Ascending aorta (tissue), 2 donors: ENCODE results near the gene PRIM1. TPM values are rescaled to one million over a fixed set of nuclear protein-coding genes. Genes with fewer than 3 reads are reported as not detected.
"Not testable (repeated sequence)": the region's sequence is repeated elsewhere in the genome, so short reads cannot be mapped to it uniquely, and the experiment has no call there.

Experiments used
- DNase-seq, 2 donors: peaks; one replicate each; pipeline ENCODE4 v3.0.0-alpha.2; 2019; ENCODE audit warnings: low spot score in 2 of 2
- H3K27ac ChIP-seq, 2 donors: fragments of 200-600 bp; sonication (generic); one replicate each; pipeline ENCODE4 v1.5.1; 2016 to 2017; ENCODE audit warnings: mild to moderate bottlenecking in 1 of 2
- H3K27me3 ChIP-seq: fragments of 200-600 bp; sonication (generic); one replicate; pipeline ENCODE4 v1.5.1; 2017
- H3K36me3 ChIP-seq, 2 donors: fragments of 200-600 bp; sonication (generic); one replicate each; pipeline ENCODE4 v1.5.1; 2016
- H3K4me1 ChIP-seq, 2 donors: fragments of 200-600 bp; sonication (generic); one replicate each; pipeline ENCODE4 v1.5.1; 2016 to 2017; ENCODE audit warnings: mild to moderate bottlenecking in 1 of 2
- H3K4me3 ChIP-seq, 2 donors: fragments of 200-600 bp; sonication (generic); one replicate each; pipeline ENCODE4 v1.5.1; 2016 to 2017; ENCODE audit warnings: mild to moderate bottlenecking in 1 of 2
- H3K9me3 ChIP-seq, 2 donors: fragments of 200-600 bp; sonication (generic); one replicate each; pipeline ENCODE4 v1.5.1; 2016
- intact Hi-C: fragments of 100-400 bp; cut with DNase I; formaldehyde crosslinking; loops from one replicate; pipeline ENCODE4 v1.15.1; 2023
- total RNA-seq: library from RNA; depleted of rRNA; stranded (reverse); fragments of >200 nt; gene quantifications from one replicate; pipeline ENCODE4 v1.1.0, GENCODE V29; 2016
- TF ChIP-seq, protein P1 (sequence below), 3 experiments: fragments of 200-600 bp in 2 of 3; fragments of 450-650 bp in 1 of 3; sonication (generic) in 2 of 3; IDR thresholded peaks; one replicate each; pipeline ENCODE4 v1.5.1; 2016 to 2019; ENCODE audit warnings: antibody characterized with exemption in 3 of 3, mild to moderate bottlenecking in 1 of 3, moderate library complexity in 1 of 3

The PRIM1 gene
- 20.9 TPM for total RNA-seq

DNA sequence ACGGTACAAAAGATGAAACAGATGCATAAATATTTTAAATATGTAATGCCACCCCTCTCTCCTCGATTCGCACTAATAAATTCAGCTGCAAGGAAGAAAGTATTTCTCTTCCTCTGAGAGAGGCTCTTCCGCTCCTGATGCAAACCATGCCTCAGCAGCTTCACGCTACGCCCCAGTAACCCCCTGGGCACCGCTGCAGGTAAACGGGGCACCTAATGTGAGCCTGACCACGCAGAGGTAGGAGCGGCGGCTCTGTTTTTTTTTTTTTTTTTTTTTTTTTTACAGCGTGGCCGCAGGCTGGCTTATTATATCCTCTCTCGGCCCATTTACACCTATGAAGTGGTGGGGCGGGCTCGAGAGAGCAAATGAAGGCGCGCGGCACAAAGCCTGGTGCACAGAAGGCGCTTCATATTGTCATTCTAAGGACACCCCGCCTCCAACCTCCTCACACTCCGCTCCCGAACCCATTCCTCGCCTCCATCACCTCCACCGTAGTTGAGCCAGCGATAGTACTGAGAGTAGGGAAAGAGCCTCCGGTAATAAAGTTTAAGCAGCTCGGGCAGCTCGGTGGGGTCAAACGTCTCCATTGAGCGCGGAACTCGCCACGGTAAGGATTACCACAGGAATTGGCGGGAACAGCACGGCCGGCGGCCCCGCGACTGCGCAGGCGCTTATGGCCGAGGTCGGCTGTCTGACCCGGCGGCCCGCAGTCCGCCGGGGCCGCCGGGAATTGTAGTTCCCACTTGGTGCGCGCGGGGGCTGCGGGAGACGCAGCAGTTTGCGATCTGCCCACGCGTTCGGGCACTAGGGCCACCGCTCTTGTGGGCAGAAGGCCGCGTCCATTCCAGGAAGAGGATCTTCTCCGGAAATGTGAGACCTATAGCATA is at the start of gene PRIM1:
Gene PRIM1, minus strand, starts transcription at position 612 of the 887 bp plus-strand sequence. Its CDS starts 25 bp downstream, at position 587.
- Histone ChIP-seq H3K36me3 (no peaks in the 10 kb centered on the region), H3K4me1 (no peaks in the 10 kb centered on the region), H3K27ac (no peak within 1 kb of the TSS), H3K4me3 (peak within 1 kb of the TSS; percentile 74 to 80), H3K27me3 (no peaks in the 10 kb centered on the region), H3K9me3 (no peaks in the 10 kb centered on the region)
- intact Hi-C loops, result loop anchor here (2.0 to 5.0 kb wide), 2 partner anchors 27 to 485 kb away; partner anchors contain the start of gene NACA
- DNase-seq, result peak; percentile 18 to 90
- TF ChIP-seq, protein P1, sequence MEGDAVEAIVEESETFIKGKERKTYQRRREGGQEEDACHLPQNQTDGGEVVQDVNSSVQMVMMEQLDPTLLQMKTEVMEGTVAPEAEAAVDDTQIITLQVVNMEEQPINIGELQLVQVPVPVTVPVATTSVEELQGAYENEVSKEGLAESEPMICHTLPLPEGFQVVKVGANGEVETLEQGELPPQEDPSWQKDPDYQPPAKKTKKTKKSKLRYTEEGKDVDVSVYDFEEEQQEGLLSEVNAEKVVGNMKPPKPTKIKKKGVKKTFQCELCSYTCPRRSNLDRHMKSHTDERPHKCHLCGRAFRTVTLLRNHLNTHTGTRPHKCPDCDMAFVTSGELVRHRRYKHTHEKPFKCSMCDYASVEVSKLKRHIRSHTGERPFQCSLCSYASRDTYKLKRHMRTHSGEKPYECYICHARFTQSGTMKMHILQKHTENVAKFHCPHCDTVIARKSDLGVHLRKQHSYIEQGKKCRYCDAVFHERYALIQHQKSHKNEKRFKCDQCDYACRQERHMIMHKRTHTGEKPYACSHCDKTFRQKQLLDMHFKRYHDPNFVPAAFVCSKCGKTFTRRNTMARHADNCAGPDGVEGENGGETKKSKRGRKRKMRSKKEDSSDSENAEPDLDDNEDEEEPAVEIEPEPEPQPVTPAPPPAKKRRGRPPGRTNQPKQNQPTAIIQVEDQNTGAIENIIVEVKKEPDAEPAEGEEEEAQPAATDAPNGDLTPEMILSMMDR (IDR thresholded peaks at IDR 0.05), result peak in 2 of 3 experiments; percentile 14 to 22

DNA sequence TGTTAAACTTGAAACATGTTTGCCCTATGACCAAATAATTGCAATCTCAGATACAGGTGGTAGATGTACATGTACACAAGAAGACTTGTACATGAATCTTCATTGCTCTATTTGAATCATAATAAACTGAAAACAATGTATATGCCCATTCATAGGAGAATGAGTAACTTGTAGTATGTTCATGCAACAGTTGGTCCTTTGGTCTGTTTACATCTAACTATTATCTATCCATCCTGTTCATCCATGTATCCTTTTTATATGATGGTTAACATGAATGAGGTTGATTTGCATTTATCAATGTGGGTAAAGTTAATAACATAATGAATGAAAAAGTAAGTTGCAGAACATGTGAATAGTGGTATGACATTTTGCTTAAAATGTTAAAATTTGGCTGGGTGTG is 48.1 kb upstream of the PRIM1 start:
- Histone ChIP-seq H3K27ac (no peak overlapping the region), H3K27me3 (no peaks in the 10 kb centered on the region), H3K4me3 (no peak overlapping the region), H3K4me1 (peaks cover 0 to 7% of the 10 kb centered on the region in 2 donors), H3K9me3 (no peaks in the 10 kb centered on the region), H3K36me3 (no peaks in the 10 kb centered on the region)
- TF ChIP-seq, protein P1 (IDR thresholded peaks at IDR 0.05), result no peak
- intact Hi-C loops, result no loop called here
- DNase-seq, result no peak

DNA sequence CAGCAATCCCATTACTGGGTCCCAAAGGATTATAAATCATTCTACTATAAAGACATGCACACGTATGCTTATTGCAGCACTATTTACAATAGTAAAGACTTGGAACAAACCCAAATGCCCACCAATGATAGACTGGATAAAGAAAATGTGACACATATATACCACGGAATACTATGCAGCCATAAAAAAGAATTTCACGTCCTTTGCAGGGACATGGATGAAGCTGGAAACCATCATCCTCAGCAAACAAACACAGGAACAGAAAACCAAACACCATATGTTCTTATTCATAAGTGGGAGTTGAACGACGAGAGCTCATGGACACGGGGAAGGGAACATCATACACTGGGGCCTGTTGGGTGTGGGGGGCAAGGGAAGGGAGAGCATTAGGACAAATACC is 47.2 kb upstream of the PRIM1 start:
- DNase-seq, H3K4me3 ChIP-seq, H3K9me3 ChIP-seq, H3K36me3 ChIP-seq, intact Hi-C loops, H3K27me3 ChIP-seq, H3K27ac ChIP-seq, H3K4me1 ChIP-seq: not testable (repeated sequence)

DNA sequence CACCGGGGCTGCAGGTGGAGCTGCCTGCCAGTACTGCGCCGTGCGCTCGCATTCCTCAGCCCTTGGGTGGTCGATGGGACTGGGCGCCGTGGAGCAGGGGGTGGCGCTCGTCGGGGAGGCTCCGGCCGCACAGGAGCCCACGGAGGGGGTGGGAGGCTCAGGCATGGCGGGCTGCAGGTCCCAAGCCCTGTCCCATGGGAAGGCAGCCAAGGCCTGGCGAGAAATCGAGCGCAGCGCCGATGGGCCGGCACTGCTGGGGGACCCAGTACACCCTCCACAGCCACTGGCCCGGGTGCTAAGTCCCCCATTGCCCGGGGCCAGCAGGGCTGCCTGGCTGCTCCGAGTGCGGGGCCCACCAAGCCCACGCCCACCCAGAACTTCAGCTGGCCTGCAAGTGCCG is 43.7 kb upstream of the PRIM1 start:
- H3K4me3 ChIP-seq, intact Hi-C loops, H3K27me3 ChIP-seq, H3K27ac ChIP-seq, H3K36me3 ChIP-seq, DNase-seq, H3K9me3 ChIP-seq, H3K4me1 ChIP-seq: not testable (repeated sequence)

DNA sequence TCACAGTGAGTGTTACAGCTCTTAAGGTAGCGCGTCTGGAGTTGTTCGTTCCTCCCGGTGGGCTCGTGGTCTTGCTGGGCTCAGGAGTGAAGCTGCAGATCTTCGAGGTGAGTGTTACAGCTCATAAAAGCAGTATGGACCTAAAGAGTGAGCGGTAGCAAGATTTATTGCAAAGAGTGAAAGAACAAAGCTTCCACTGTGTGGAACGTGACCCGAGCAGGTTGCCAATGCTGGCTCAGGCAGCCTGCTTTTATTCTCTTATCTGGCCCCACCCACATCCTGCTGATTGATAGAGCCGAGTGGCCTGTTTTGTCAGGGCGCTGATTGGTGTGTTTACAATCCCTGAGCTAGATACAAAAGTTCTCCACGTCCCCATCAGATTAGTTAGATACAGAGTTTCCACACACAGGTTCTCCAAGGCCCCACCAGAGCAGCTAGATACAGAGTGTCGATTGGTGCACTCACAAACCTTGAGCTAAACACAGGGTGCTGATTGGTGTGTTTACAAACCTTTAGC is 43.0 kb upstream of the PRIM1 start:
- DNase-seq, H3K36me3 ChIP-seq, H3K4me3 ChIP-seq, H3K27ac ChIP-seq, H3K9me3 ChIP-seq, H3K27me3 ChIP-seq, intact Hi-C loops, H3K4me1 ChIP-seq: not testable (repeated sequence)

DNA sequence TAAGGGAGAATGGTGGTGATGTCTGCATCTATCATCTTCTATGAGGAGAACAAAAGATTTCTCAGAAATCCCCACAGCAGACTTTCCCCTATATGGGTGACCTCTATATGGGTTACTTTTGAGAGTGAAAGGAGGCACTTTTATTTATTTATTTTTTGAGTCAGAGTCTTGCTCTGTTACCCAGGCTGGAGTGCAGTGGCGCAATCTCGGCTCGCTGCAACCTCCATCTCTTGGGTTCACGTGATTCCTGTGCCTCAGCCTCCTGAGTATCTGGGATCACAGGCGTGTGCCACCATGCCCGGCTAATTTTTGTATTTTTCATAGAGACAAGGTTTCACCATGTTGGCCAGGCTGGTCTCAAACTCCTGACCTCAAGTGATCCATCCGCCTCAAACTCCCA is 41.0 kb upstream of the PRIM1 start:
- H3K36me3 ChIP-seq, H3K27ac ChIP-seq, H3K4me1 ChIP-seq, H3K9me3 ChIP-seq, H3K4me3 ChIP-seq, H3K27me3 ChIP-seq, intact Hi-C loops: not testable (repeated sequence)
- DNase-seq, result peak in 1 of 2 donors; percentile 19

DNA sequence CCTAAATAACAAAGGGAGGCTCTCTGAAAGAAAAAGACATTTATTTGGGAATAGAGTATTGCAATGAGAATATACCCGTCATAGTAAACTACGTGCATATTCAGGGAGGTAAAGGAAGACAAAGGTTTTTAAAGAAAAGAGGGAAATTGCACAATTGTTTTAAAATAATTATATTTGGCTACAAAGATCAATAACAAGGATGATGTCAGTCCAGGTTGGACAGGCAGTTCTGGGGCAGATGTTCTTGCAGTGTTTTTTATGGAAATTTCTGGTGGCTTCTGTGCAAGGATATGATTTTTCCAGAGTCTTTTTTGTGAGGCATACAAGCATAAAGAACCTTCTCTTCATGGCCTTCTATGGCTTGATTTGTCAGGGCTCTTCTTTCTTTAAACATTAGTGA is 40.6 kb upstream of the PRIM1 start:
- TF ChIP-seq, protein P1 (IDR thresholded peaks at IDR 0.05), result no peak

DNA sequence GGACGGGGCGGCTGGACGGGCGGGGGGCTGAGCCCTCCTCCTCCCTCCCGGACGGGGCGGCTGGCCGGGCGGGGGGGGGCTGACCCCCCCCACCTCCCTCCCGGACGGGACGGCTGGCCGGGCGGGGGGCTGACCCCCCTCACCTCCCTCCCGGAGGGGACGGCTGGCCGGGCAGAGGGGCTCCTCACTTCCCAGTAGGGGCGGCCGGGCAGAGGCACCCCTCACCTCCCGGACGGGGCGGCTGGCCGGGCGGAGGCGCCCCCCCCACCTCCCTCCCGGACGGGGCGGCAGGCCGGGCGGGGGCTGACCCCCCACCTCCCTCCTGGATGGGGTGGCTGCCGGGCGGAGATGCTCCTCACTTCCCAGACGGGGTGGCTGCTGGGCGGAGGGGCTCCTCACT is 37.3 kb upstream of the PRIM1 start:
- H3K27me3 ChIP-seq, H3K9me3 ChIP-seq, H3K27ac ChIP-seq, H3K4me1 ChIP-seq, DNase-seq, H3K36me3 ChIP-seq, H3K4me3 ChIP-seq, intact Hi-C loops: not testable (repeated sequence)

More for the DNA sequence above, 40.6 kb upstream of the PRIM1 start:
- Histone ChIP-seq H3K27me3 (no peaks in the 10 kb centered on the region), H3K9me3 (no peaks in the 10 kb centered on the region), H3K4me3 (no peak overlapping the region), H3K4me1 (no peaks in the 10 kb centered on the region), H3K36me3 (no peaks in the 10 kb centered on the region), H3K27ac (no peak overlapping the region)
- DNase-seq, result no peak
- intact Hi-C loops, result no loop called here
